ENCODE measurements around the gene REEP1.

- no peak for TF ChIP-seq EZH2phosphoT487 (IDR thresholded peaks at IDR 0.05; ENCODE audit: low read depth, severe bottlenecking, unreplicated experiment)
- TF ChIP-seq CTCF (IDR thresholded peaks at IDR 0.05; ENCODE audit: poor library complexity) = no peak
Measured at GRCh38 chr2:86199834-86200177, 137.6 kb downstream of the REEP1 start.

Measured in hepatocyte (in vitro differentiated cells).